Ascending aorta (tissue), 2 donors: ENCODE measurements around the gene CADM2. TPM values are rescaled to one million over a fixed set of nuclear protein-coding genes. Genes with fewer than 3 reads are reported as not detected.

Source experiments
- DNase-seq, 2 donors: peaks; one replicate each; pipeline ENCODE4 v3.0.0-alpha.2; 2019; ENCODE audit warnings: low spot score in 2 of 2
- H3K27ac ChIP-seq, 2 donors: fragments of 200-600 bp; sonication (generic); one replicate each; pipeline ENCODE4 v1.5.1; 2016 to 2017; ENCODE audit warnings: mild to moderate bottlenecking in 1 of 2
- H3K27me3 ChIP-seq: fragments of 200-600 bp; sonication (generic); one replicate; pipeline ENCODE4 v1.5.1; 2017
- H3K36me3 ChIP-seq, 2 donors: fragments of 200-600 bp; sonication (generic); one replicate each; pipeline ENCODE4 v1.5.1; 2016
- H3K4me1 ChIP-seq, 2 donors: fragments of 200-600 bp; sonication (generic); one replicate each; pipeline ENCODE4 v1.5.1; 2016 to 2017; ENCODE audit warnings: mild to moderate bottlenecking in 1 of 2
- H3K4me3 ChIP-seq, 2 donors: fragments of 200-600 bp; sonication (generic); one replicate each; pipeline ENCODE4 v1.5.1; 2016 to 2017; ENCODE audit warnings: mild to moderate bottlenecking in 1 of 2
- H3K9me3 ChIP-seq, 2 donors: fragments of 200-600 bp; sonication (generic); one replicate each; pipeline ENCODE4 v1.5.1; 2016
- CTCF ChIP-seq, 3 experiments: fragments of 200-600 bp in 2 of 3; fragments of 450-650 bp in 1 of 3; sonication (generic) in 2 of 3; IDR thresholded peaks; one replicate each; pipeline ENCODE4 v1.5.1; 2016 to 2019; ENCODE audit warnings: antibody characterized with exemption in 3 of 3, mild to moderate bottlenecking in 1 of 3, moderate library complexity in 1 of 3
- intact Hi-C: fragments of 100-400 bp; cut with DNase I; formaldehyde crosslinking; loops from one replicate; pipeline ENCODE4 v1.15.1; 2023
- total RNA-seq: library from RNA; depleted of rRNA; stranded (reverse); fragments of >200 nt; gene quantifications from one replicate; pipeline ENCODE4 v1.1.0, GENCODE V29; 2016

Gene CADM2
- total RNA-seq, 1 donor from 2014 or later, result 23.0 TPM

GRCh38 chr3:84985795-84986194 lies 27.0 kb downstream of the CADM2 start:
- no peaks in the 10 kb centered on the region for H3K27me3 ChIP-seq
- H3K9me3 ChIP-seq, result no peaks in the 10 kb centered on the region
- no peak for TF ChIP-seq CTCF (IDR thresholded peaks at IDR 0.05)
- no peak for DNase-seq
- no peak overlapping the region for H3K4me3 ChIP-seq
- no peaks in the 10 kb centered on the region for H3K36me3 ChIP-seq
- no peak overlapping the region for H3K27ac ChIP-seq
- intact Hi-C loops, result no loop called here
- H3K4me1 ChIP-seq, result no peaks in the 10 kb centered on the region

GRCh38 chr3:84987706-84988504 lies 29.1 kb downstream of the CADM2 start:
- intact Hi-C loops, result no loop called here
- Histone ChIP-seq H3K9me3 (no peaks in the 10 kb centered on the region), H3K27ac (no peak overlapping the region), H3K4me3 (no peak overlapping the region), H3K27me3 (no peaks in the 10 kb centered on the region), H3K4me1 (no peaks in the 10 kb centered on the region), H3K36me3 (no peaks in the 10 kb centered on the region)
- DNase-seq, result no peak
- TF ChIP-seq CTCF (IDR thresholded peaks at IDR 0.05), result no peak

GRCh38 chr3:84989102-84989501 lies 30.3 kb downstream of the CADM2 start:
- intact Hi-C loops, result no loop called here
- Histone ChIP-seq H3K27ac (no peak overlapping the region), H3K4me1 (no peaks in the 10 kb centered on the region), H3K4me3 (no peak overlapping the region), H3K27me3 (no peaks in the 10 kb centered on the region), H3K9me3 (no peaks in the 10 kb centered on the region), H3K36me3 (no peaks in the 10 kb centered on the region)
- no peak for TF ChIP-seq CTCF (IDR thresholded peaks at IDR 0.05)
- DNase-seq, result no peak

GRCh38 chr3:84991422-84991900 lies 32.7 kb downstream of the CADM2 start:
- H3K9me3 ChIP-seq, result no peaks in the 10 kb centered on the region

GRCh38 chr3:84993956-84994355 lies 35.2 kb downstream of the CADM2 start:
- Histone ChIP-seq H3K9me3 (no peaks in the 10 kb centered on the region), H3K27ac (no peak overlapping the region), H3K4me1 (no peaks in the 10 kb centered on the region), H3K27me3 (no peaks in the 10 kb centered on the region), H3K4me3 (no peak overlapping the region), H3K36me3 (no peaks in the 10 kb centered on the region)
- intact Hi-C loops, result no loop called here
- TF ChIP-seq CTCF (IDR thresholded peaks at IDR 0.05), result no peak
- no peak for DNase-seq

More at GRCh38 chr3:84991422-84991900, 32.7 kb downstream of the CADM2 start:
- Histone ChIP-seq H3K4me3 (no peak overlapping the region), H3K27ac (no peak overlapping the region), H3K36me3 (no peaks in the 10 kb centered on the region), H3K27me3 (no peaks in the 10 kb centered on the region), H3K4me1 (no peaks in the 10 kb centered on the region)
- intact Hi-C loops, result no loop called here
- no peak for DNase-seq
- TF ChIP-seq CTCF (IDR thresholded peaks at IDR 0.05), result no peak
